Activated CD4-positive, alpha-beta T cell treated with anti-CD3 and anti-CD28 coated beads, Interleukin-2, amount 50 U/mL, for 4 hours (primary cell): ENCODE data around the gene TFF3.

ENCODE experiments used
- DNase-seq, 2 experiments: peaks; one replicate each; pipeline ENCODE4 v3.0.0-alpha.2; 2020

TFF3 gene

GRCh38 chr21:42263591-42264131 lies 51.5 kb downstream of the TFF3 start:
- no peak for DNase-seq

DNA sequence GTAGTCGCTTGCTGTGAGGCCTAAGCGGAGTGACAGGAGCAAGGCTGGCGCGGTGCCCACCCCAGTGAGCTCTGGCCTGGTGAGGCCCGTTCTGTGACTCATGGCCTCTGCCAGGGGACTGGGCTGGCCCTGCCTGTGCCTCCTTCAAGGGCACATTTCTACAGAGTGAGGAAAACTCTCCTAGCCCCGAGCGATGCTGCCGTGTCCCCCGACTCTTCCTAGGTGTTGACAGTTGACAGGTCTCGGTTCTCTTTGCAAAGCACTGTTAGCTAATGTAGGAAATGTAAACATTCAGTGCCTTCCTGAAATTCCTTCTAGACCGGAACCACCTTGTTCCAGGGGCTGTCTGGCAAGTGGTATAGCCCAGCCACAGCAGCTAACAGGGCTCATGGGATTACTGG lies 52.4 kb downstream of the TFF3 start:
- no peak for DNase-seq

- no peak for DNase-seq
Observed at GRCh38 chr21:42261829-42262200, 53.4 kb downstream of the TFF3 start.
